ENCODE results near the gene C16orf87. TPM values are rescaled to one million over a fixed set of nuclear protein-coding genes. Genes with fewer than 3 reads are reported as not detected.
A peak's percentile ranks its signal among the peaks of the same experiment; 100 is the strongest.

Gene C16orf87
- total RNA-seq, 1 donor from 2014 or later: 10.1 TPM

DNA sequence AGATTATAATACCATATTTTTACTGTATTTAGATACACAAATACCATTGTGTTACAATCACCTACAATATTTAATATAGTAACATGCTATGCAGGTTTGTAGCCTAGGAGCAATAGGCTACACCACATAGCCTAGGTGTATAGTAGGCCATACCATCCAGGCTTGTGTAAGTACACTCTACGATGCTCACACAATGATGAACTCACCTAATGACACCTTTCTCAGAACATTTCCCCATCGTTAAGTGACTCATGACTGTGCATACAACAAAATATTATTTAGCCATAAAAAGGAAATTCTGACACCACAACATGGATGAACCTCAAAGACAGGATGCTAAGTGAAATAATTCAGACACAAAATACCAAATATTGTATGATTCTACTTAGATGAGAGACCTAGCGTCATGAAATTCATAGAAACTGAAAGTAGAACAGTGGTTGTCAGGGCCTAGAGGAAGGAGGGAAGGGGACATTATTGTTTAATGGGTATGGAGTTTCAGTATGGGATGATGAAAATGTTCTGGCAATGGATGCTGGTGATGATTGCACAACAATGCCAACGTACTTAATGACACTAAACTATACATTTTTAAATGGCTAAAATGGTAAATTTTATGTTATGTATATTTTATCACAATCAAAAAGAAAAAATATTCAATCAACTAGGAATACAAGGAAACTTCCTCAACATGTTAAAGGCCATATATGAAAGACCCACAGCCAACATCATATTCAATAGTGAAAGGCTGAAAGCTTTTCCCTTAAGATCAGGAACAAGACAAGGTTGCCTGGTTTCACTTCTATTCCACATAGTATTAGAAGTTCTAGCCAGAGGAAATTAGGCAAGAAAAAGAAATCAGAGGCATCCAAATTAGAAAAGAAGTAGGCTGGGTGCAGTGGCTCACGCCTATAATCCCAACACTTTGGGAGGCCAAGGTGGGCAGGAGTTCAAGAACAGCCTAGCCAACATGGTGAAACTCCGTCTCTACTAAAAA, 5.9 kb upstream of the C16orf87 start:
- no peak for DNase-seq (ENCODE audit: low read depth)
- TF ChIP-seq, protein P1, sequence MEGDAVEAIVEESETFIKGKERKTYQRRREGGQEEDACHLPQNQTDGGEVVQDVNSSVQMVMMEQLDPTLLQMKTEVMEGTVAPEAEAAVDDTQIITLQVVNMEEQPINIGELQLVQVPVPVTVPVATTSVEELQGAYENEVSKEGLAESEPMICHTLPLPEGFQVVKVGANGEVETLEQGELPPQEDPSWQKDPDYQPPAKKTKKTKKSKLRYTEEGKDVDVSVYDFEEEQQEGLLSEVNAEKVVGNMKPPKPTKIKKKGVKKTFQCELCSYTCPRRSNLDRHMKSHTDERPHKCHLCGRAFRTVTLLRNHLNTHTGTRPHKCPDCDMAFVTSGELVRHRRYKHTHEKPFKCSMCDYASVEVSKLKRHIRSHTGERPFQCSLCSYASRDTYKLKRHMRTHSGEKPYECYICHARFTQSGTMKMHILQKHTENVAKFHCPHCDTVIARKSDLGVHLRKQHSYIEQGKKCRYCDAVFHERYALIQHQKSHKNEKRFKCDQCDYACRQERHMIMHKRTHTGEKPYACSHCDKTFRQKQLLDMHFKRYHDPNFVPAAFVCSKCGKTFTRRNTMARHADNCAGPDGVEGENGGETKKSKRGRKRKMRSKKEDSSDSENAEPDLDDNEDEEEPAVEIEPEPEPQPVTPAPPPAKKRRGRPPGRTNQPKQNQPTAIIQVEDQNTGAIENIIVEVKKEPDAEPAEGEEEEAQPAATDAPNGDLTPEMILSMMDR (IDR thresholded peaks at IDR 0.05; ENCODE audit: insufficient read depth, low read length, poor library complexity, severe bottlenecking): no peak
- no peak overlapping the region for H3K4me3 ChIP-seq (ENCODE audit: low read depth, low read length)

DNA sequence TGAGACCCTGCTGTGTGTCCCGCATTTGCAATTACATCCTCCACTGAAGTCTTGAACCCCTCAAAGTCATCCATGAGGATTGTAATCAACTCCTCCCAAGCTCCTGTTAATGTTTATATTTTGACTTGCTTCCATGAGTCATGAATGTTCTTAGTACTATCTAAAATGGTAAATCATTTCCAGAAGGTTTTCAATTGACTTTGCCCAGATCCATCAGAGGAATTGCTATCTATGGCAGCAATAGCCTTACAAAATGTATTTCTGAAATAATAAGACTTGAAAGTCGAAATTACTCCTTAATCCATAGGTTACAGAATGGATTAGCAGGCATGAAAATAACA, 2.5 kb upstream of the C16orf87 start:
- H3K36me3 ChIP-seq (ENCODE audit: control insufficient read depth, insufficient read depth, low read length): no peaks in the 10 kb centered on the region
- no peak overlapping the region for H3K4me3 ChIP-seq (ENCODE audit: low read depth, low read length)
- H3K27me3 ChIP-seq (ENCODE audit: control insufficient read depth, insufficient read depth, low read length): no peaks in the 10 kb centered on the region
- TF ChIP-seq, protein P1 (IDR thresholded peaks at IDR 0.05; ENCODE audit: insufficient read depth, low read length, poor library complexity, severe bottlenecking): no peak
- no peak for DNase-seq (ENCODE audit: low read depth)

More for the DNA sequence above, 5.9 kb upstream of the C16orf87 start:
- Histone ChIP-seq H3K27me3 (ENCODE audit: control insufficient read depth, insufficient read depth, low read length) (no peaks in the 10 kb centered on the region), H3K36me3 (ENCODE audit: control insufficient read depth, insufficient read depth, low read length) (no peaks in the 10 kb centered on the region)

DNA sequence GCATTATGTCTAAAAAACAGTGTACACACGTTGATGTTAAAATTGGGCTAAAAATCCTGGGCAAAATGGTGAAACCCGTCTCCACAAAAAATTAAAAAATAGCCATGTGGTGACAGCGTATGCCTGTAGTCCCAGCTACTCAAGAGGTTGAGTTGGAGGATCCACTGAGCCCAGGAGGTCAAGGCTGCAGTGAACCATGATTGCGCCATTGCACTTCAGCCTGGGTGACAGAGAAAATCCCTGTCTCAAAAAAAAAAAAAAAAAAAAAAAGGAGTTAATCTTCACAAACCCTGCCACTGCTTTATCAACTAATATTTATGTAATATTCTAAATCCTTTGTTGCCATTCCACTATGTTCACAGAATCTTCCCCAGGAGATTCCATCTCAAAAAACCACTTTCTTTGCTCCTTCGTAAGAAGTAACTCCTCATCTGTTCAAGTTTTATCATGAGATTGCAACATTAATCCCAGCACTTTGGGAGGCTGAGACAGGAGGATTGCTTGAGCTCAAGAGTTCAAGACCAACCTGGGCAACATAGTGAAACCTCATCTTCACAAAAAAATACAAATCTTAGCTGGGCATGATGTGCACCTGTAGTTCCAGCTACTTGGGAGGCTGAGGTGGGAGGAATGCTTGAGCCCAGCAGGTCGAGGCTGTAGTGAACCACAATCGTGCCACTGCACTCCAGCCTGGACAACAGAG, 1.9 kb upstream of the C16orf87 start:
- H3K36me3 ChIP-seq (ENCODE audit: control insufficient read depth, insufficient read depth, low read length): no peaks in the 10 kb centered on the region
- no peak for DNase-seq (ENCODE audit: low read depth)
- no peaks in the 10 kb centered on the region for H3K27me3 ChIP-seq (ENCODE audit: control insufficient read depth, insufficient read depth, low read length)
- TF ChIP-seq, protein P1 (IDR thresholded peaks at IDR 0.05; ENCODE audit: insufficient read depth, low read length, poor library complexity, severe bottlenecking): no peak
- no peak overlapping the region for H3K4me3 ChIP-seq (ENCODE audit: low read depth, low read length)

DNA sequence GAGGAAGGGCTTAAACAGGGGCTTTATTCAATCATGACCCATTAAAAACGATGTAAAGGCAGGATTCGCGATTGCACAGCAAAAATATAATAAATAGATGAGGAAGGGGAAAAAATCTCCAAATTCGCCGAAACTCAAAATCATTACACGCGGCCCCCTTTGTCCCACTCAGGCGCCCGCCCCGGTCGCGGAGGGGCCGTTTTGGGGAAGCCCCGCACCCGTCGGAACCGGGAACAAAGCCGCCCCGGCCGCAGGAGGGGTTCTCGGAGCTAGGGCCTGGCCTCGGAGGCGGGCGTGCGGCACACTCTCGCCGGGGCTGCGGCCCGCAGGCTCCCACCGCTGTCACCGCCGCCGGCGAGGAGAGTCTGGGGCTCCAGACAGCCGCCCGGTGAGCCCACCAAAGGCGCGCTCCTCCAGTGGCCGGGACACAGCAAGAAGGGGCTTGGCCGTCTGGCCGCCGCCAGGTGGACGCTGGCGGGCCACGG, 521 bp downstream of the C16orf87 start:
- no peak for DNase-seq (ENCODE audit: low read depth)
- TF ChIP-seq, protein P1 (IDR thresholded peaks at IDR 0.05; ENCODE audit: insufficient read depth, low read length, poor library complexity, severe bottlenecking): no peak
- Histone ChIP-seq H3K36me3 (ENCODE audit: control insufficient read depth, insufficient read depth, low read length) (no peaks in the 10 kb centered on the region), H3K4me3 (ENCODE audit: low read depth, low read length) (peak overlapping the region; percentile 86), H3K27me3 (ENCODE audit: control insufficient read depth, insufficient read depth, low read length) (no peaks in the 10 kb centered on the region)

DNA sequence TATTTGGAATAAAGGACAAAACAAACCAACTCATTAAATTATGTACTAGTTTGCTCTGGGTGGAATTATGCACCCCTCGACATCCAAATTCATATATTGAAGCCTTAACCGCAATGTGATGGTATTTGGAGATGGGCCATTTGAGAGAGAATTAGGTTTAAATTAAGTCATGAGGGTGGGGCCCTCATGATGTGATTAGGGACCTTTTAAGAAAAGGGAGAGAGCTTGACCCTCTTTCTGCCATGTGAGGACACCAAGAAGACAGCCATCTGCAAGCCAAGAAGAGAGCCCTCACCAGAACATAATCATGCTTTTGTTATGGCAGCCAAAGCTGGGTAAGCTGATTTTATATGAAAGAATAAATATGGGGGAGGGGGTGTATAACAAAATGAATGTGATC, 2.0 kb downstream of the C16orf87 start:
- TF ChIP-seq, protein P1 (IDR thresholded peaks at IDR 0.05; ENCODE audit: insufficient read depth, low read length, poor library complexity, severe bottlenecking): no peak
- Histone ChIP-seq H3K27me3 (ENCODE audit: control insufficient read depth, insufficient read depth, low read length) (no peaks in the 10 kb centered on the region), H3K36me3 (ENCODE audit: control insufficient read depth, insufficient read depth, low read length) (no peaks in the 10 kb centered on the region), H3K4me3 (ENCODE audit: low read depth, low read length) (no peak overlapping the region)
- DNase-seq (ENCODE audit: low read depth): no peak
